GM23248 (cell line): ENCODE measurements around the gene THBS1.

ENCODE experiments used
- EZH2 ChIP-seq: fragments of 200-600 bp; sonication (generic); IDR thresholded peaks from 2 replicates; pipeline ENCODE4 v1.6.1; 2018; ENCODE audit warnings: antibody characterized with exemption, mild to moderate bottlenecking; ENCODE audit not compliant: insufficient read depth, poor library complexity, severe bottlenecking
- EZH2phosphoT487 ChIP-seq: fragments of 200-600 bp; sonication (generic); IDR thresholded peaks from 2 replicates; pipeline ENCODE4 v1.6.1; 2018; ENCODE audit warnings: antibody characterized with exemption, moderate library complexity, mild to moderate bottlenecking, low read depth; ENCODE audit not compliant: insufficient read depth

- TF ChIP-seq EZH2 (no peak), EZH2phosphoT487 (no peak)
Observed at GRCh38 chr15:39598958-39599845, 18.3 kb downstream of the THBS1 start.
